ENCODE results near the gene WAPL. TPM values are rescaled to one million over a fixed set of nuclear protein-coding genes. Genes with fewer than 3 reads are reported as not detected.

The WAPL gene
- total and polyA plus RNA-seq, 9 of the 15 experiments (the other 6 are each of a cell fraction or from before 2014, with no cell fraction given), result 14.3 to 36.4 (median 25.3) TPM

GRCh38 chr10:86504510-86504909, 17.1 kb downstream of the WAPL start (continued):
- TF ChIP-seq ZNF518B (CRISPR knock-in tag; IDR thresholded peaks at IDR 0.05) (no peak), RBM25 (IDR thresholded peaks at IDR 0.05; ENCODE audit: low read depth, low read length, severe bottlenecking) (no peak)

- Histone ChIP-seq H3K79me2 (ENCODE audit: control insufficient read depth, insufficient read depth, low read length) (peaks cover 96% of the 10 kb centered on the region), H3K27ac (ENCODE audit: extremely low read depth, low read depth, low read length) (no peak overlapping the region), H3K4me3 (no peak overlapping the region), H3K4me2 (ENCODE audit: insufficient read depth, low read length) (no peak overlapping the region), H3K4me1 (replicated peaks in 1 of 2; ENCODE audit: control insufficient read depth in 2 of 2, insufficient read depth in 2 of 2, low read length in 2 of 2) (no peaks in the 10 kb centered on the region; a peak in 2 of 5 replicates), H3K36me3 (ENCODE audit: control insufficient read depth, insufficient read depth, low read length) (peaks cover 67% of the 10 kb centered on the region), H2AFZ (ENCODE audit: low read depth, low read length) (no peak overlapping the region), H3K9me3 (replicated peaks; ENCODE audit: control insufficient read depth, insufficient read depth, low read depth, low read length) (no peaks in the 10 kb centered on the region), H3K9me1 (ENCODE audit: control insufficient read depth, insufficient read depth, low read length) (no peaks in the 10 kb centered on the region), H4K20me1 (replicated peaks; ENCODE audit: control insufficient read depth, insufficient read depth, low read length) (no peaks in the 10 kb centered on the region; the same call in 1 of the 2 replicates), H3K9ac (ENCODE audit: insufficient read depth in 1 of 2, low read depth in 2 of 2, low read length in 2 of 2) (no peak overlapping the region), H3K27me3 (ENCODE audit: control insufficient read depth in 2 of 2, insufficient read depth in 2 of 2, low read length in 2 of 2) (no peaks in the 10 kb centered on the region)
- TF ChIP-seq ZNF785 (CRISPR knock-in tag; IDR thresholded peaks at IDR 0.05), result no peak
- no TSS peak for BruUV-seq (replicated peaks)
- ATAC-seq (no peak), DNase-seq (ENCODE audit: extremely low read depth in 1 of 4, low spot score in 3 of 4) (no peak), FAIRE-seq (no peak)
- CTCF ChIA-PET (ENCODE audit: low intra/inter-chr PET ratio), result no interaction called here
- POLR2A ChIA-PET, result interaction anchor here (0.6 kb wide), 1 partner anchor 251 kb away, joined by 3 read pairs; no protein-coding TSS in a partner anchor
- in situ Hi-C loops (cut with MboI), result no loop called here
- intact Hi-C loops (cut with micrococcal nuclease), result no loop called here
These were observed 20.7 kb downstream of the WAPL start for GRCh38 chr10:86500846-86501245.

Measured in K562 (cell line).